ENCODE data around the gene TMA7.

GRCh38 chr3:48398701-48399386, 41.2 kb upstream of the TMA7 start:
- TF ChIP-seq RFX5 (IDR thresholded peaks at IDR 0.05; ENCODE audit: low read depth, low read length) (no peak), SRF (CRISPR knock-in tag; IDR thresholded peaks at IDR 0.05) (no peak), SREBF1 (IDR thresholded peaks at IDR 0.05; ENCODE audit: borderline replicate concordance, low read depth, low read length) (no peak), FIP1L1 (IDR thresholded peaks at IDR 0.05; ENCODE audit: low read depth, low read length, poor library complexity, severe bottlenecking) (no peak), RNF2 (IDR thresholded peaks at IDR 0.05) (no peak), ZNF146 (CRISPR knock-in tag; IDR thresholded peaks at IDR 0.05; ENCODE audit: unreplicated experiment) (no peak)
- TF ChIP-seq, protein P1, sequence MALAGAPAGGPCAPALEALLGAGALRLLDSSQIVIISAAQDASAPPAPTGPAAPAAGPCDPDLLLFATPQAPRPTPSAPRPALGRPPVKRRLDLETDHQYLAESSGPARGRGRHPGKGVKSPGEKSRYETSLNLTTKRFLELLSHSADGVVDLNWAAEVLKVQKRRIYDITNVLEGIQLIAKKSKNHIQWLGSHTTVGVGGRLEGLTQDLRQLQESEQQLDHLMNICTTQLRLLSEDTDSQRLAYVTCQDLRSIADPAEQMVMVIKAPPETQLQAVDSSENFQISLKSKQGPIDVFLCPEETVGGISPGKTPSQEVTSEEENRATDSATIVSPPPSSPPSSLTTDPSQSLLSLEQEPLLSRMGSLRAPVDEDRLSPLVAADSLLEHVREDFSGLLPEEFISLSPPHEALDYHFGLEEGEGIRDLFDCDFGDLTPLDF (CRISPR knock-in tag; IDR thresholded peaks at IDR 0.05) = no peak

Data from K562 (cell line).